Keratinocyte (primary cell): ENCODE measurements around the gene SEMA3C.

Source experiments
- CTCF ChIP-seq, 3 experiments: IDR thresholded peaks in 1 of 3; conservative IDR thresholded peaks in 1 of 3; optimal IDR thresholded peaks in 1 of 3; 2 replicates in 2 of 3; 3 replicates in 1 of 3; pipeline versions ENCODE3 to v1.5.1; 2011; ENCODE audit warnings: low read length in 3 of 3, mild to moderate bottlenecking in 3 of 3, moderate library complexity in 2 of 3, control low read depth in 1 of 3, inconsistent platforms in 1 of 3; ENCODE audit not compliant: insufficient read depth in 2 of 3; ENCODE audit errors: extremely low read depth in 1 of 3
- EZH2 ChIP-seq: IDR thresholded peaks from one replicate; pipeline ENCODE4 v1.6.1; 2012; ENCODE audit warnings: inconsistent platforms, mild to moderate bottlenecking, low read length, moderate library complexity

DNA sequence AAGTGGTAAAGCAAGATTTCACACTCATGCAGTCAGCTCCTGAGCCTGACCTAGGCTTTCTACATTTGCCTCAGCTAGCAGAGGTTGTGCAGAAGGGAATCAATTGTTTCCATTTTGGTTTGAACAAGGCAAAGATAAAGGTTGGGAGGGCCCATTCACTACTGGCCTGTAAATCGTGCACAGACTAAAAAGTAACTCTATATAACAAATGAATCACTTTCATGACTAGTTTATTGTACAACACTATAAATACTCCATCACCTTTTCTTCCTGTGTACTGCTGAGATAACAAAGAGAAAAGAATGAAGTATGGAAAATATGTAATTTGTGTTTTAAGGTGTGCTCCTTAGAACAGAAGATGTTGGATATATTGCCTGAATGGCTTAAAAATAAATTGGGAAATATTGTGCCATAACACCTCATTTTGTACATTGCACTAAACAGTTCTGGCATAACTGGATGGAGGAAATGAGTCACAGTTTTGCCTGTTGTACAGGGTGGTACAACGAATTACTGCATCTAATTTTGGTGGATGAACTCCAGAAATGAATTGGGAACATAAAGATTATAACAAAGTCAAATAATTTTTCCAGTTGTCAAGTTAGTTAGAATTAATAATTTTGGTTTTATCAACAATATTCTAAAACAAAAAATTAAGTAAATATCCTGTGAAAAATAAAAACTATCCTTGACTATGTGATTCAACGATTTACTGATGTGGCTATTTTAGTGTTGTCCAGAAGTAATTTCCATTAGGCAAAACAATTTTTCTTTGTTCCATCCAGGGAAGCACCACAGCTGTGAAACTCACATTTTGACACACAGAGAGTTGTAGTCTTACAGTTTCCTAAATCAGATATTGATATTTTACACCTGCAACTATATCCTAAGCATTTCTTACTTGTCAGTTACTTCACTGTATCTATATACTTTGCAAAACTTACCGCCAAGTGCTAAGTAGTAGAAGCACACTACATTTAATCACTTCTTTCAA lies 18.0 kb downstream of the SEMA3C start:
- TF ChIP-seq CTCF (optimal IDR thresholded peaks at IDR 0.05 in 1 of 3, IDR thresholded peaks at IDR 0.05 in 1 of 3, conservative IDR thresholded peaks at IDR 0.05 in 1 of 3; ENCODE audit: extremely low read depth in 1 of 3, insufficient read depth in 2 of 3, low read length in 3 of 3) (no peak), EZH2 (no peak)
